BLaER1 treated with 17β-estradiol and CSF1 and Interleukin-3, amounts not matched to agents 10 nM and 100 nM (cell line): ENCODE measurements around the gene TRIM7.
A peak's percentile ranks its signal among the peaks of the same experiment; 100 is the strongest.

Experiments
- H3K27ac ChIP-seq, 11 experiments: shearing (Covaris generic); formaldehyde crosslinking; 2 replicates each; pipeline ENCODE4 v1.8.1; 2022
- H3K27me3 ChIP-seq, 11 experiments: shearing (Covaris generic); formaldehyde crosslinking; 2 replicates each; pipeline ENCODE4 v1.8.1; 2022
- H3K36me3 ChIP-seq, 11 experiments: shearing (Covaris generic); formaldehyde crosslinking; 2 replicates each; pipeline ENCODE4 v1.8.1; 2022
- H3K4me1 ChIP-seq, 10 experiments: shearing (Covaris generic); formaldehyde crosslinking; 2 replicates each; pipeline ENCODE4 v1.8.1; 2022
- H3K4me2 ChIP-seq, 11 experiments: shearing (Covaris generic); formaldehyde crosslinking; 2 replicates each; pipeline ENCODE4 v1.8.1; 2022
- H3K4me3 ChIP-seq, 10 experiments: shearing (Covaris generic); formaldehyde crosslinking; 2 replicates each; pipeline ENCODE4 v1.8.1; 2022
- H3K9ac ChIP-seq, 11 experiments: shearing (Covaris generic); formaldehyde crosslinking; 2 replicates each; pipeline ENCODE4 v1.8.1; 2022
- H3K9me3 ChIP-seq, 11 experiments: shearing (Covaris generic); formaldehyde crosslinking; replicated peaks in 1 of 11; 2 replicates each; pipeline ENCODE4 v1.8.1; 2022
- H4K20me1 ChIP-seq, 11 experiments: shearing (Covaris generic); formaldehyde crosslinking; 2 replicates each; pipeline ENCODE4 v1.8.1; 2022
- Cebpa-rat ChIP-seq, 11 experiments: shearing (Covaris generic); IDR thresholded peaks; 2 replicates each; pipeline ENCODE4 v1.8.1; 2022

Gene TRIM7

GRCh38 chr5:181204826-181205760 is at the start of gene TRIM7:
Gene TRIM7, minus strand, starts transcription at chr5:181205196. Its CDS starts 86 bp downstream, at chr5:181205110.
- Histone ChIP-seq H3K9ac (peak within 1 kb of the TSS; percentile 54 to 81 (median 73)), H4K20me1 (peaks cover 0 to 30% (median 17%) of the 10 kb centered on the region in 11 experiments; a peak in 15 of 22 replicates), H3K4me1 (peaks cover 21 to 51% (median 38%) of the 10 kb centered on the region in 10 experiments), H3K4me2 (peak within 1 kb of the TSS; percentile 95 to 100 (median 99)), H3K27me3 (peaks cover 40 to 80% (median 69%) of the 10 kb centered on the region in 11 experiments), H3K4me3 (peak within 1 kb of the TSS; percentile 61 to 75 (median 71)), H3K36me3 (no peaks in the 10 kb centered on the region), H3K9me3 (no peaks in the 10 kb centered on the region), H3K27ac (no peak within 1 kb of the TSS)
- TF ChIP-seq Cebpa-rat (IDR thresholded peaks at IDR 0.05), result no peak

DNA sequence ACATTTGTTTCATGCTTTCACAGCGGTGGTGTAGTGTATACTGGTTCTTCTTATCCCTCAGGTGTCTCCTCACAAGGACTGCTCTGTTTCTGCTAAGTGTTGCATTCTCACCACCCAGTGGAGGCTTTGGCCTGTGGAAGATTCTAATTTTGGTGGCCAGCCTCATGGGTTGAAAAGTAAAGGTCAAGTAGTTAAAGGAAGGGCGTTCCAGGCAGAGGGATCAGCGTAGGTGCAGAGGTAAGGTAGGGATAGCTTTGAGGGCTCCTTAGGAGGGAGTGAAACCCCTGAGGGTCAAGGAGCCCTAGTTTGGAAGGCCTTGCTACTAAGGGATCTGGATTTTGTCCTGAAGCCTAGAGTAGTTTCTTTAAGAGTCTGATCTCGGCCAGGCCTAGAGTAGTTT is 43.3 kb upstream of the TRIM7 start:
- Histone ChIP-seq H3K27me3 (no peaks in the 10 kb centered on the region), H3K36me3 (peaks cover 16 to 42% (median 34%) of the 10 kb centered on the region in 11 experiments; a peak in 21 of 22 replicates), H4K20me1 (peaks cover 35 to 65% (median 58%) of the 10 kb centered on the region in 11 experiments; a peak in 21 of 22 replicates), H3K4me1 (peaks cover 70 to 78% (median 75%) of the 10 kb centered on the region in 10 experiments), H3K9me3 (no peaks in the 10 kb centered on the region), H3K27ac (peak overlapping the region; percentile 36 to 99 (median 96); a peak in 20 of 22 replicates), H3K9ac (peak overlapping the region; percentile 90 to 99 (median 97)), H3K4me3 (peak overlapping the region; percentile 72 to 98 (median 88)), H3K4me2 (peak overlapping the region; percentile 93 to 100 (median 99))
- TF ChIP-seq Cebpa-rat (IDR thresholded peaks at IDR 0.05), result no peak

DNA sequence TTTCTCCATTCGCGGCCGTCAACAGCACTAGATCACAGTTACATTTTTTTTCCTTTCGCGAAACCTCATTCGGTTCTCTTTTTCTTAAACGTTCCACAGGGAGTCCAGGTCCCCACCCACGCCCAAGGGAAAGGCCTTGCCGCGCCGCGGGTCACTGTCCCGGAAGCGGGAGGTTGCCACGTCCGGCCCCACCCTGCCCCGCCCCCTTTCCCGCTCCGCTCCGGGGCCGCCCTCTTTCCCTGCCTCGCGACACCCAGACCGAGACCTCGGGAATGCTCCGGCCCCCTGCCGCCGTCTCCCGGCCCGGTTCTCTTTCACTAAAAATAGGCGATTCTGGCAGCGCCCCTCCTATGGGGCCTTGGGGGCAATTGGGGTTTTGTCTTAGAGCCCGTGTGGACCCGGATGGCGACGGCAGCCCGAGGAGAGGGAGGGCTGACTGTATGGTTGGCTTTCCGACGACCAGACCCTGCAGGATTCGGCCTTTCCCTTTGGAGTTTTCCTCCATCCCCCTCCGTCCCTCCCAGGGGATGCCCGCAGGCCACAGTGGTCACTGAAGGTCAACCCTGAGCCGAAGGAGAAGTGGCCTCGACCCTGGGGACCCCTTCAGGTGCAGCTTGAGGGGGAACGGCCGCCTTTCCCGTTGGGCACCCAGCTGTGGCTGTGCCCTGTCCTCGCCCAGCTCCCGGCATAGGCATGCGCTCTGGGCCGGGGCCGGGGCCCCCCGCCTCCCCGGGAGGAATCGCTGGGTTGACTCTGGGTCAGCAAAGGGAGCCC is 41.5 kb upstream of the TRIM7 start:
- H3K27ac ChIP-seq, result peak overlapping the region; percentile 91 to 99 (median 96)
- H3K4me2 ChIP-seq, result peak overlapping the region; percentile 94 to 100 (median 99)
- no peaks in the 10 kb centered on the region for H3K9me3 ChIP-seq
- no peaks in the 10 kb centered on the region for H3K27me3 ChIP-seq
- peak overlapping the region; percentile 72 to 98 (median 88) for H3K4me3 ChIP-seq
- no peak for TF ChIP-seq Cebpa-rat (IDR thresholded peaks at IDR 0.05)
- H4K20me1 ChIP-seq, result peaks cover 40 to 65% (median 58%) of the 10 kb centered on the region in 11 experiments
- H3K4me1 ChIP-seq, result peaks cover 63 to 74% (median 70%) of the 10 kb centered on the region in 10 experiments
- H3K9ac ChIP-seq, result peak overlapping the region; percentile 90 to 99 (median 97)
- H3K36me3 ChIP-seq, result peaks cover 22 to 42% (median 34%) of the 10 kb centered on the region in 11 experiments

DNA sequence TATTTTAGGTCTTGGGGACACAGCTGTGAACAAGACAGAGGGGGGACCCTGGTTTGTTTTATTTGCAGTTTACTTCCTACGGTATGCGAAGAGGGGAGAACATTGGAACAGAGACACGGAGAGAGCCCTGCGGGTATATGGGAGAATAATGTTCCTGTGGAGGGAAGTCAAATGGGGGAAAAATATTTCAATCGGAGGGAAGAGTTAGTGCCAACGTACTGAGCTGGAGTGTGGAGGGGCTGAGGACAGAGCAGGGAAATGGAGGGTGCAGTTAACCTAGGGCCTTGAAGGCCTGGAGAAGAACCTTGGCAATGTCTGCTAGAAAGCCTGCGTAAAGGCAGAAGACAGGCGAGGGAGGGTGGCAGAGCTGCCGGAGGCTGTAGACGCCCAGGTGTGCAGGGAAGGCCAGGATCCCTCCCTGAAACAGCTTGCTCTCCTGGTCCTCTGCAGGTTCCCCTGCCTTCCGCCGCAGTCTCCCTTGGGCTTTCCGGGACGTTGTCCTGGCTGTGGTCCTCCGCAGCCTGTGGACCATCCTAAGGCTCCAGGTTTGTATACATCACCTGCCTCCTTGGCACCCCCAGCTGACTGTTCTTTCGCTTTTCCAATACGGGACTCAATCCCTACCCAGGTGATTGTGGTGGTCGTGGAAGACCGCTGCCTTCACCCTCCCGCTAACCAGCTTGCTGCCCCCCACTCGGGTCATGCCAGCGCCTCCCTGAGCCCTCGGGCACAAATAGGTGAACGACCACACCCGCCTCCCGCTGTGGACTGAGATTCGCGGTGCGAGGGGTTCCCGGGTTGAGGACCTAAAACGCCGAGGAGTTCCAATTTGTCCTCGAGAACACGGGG is 40.7 kb upstream of the TRIM7 start:
- H4K20me1 ChIP-seq, result peaks cover 40 to 65% (median 58%) of the 10 kb centered on the region in 11 experiments
- TF ChIP-seq Cebpa-rat (IDR thresholded peaks at IDR 0.05), result no peak
- H3K27me3 ChIP-seq, result no peaks in the 10 kb centered on the region
- peak overlapping the region; percentile 91 to 99 (median 96) for H3K27ac ChIP-seq
- H3K4me2 ChIP-seq, result peak overlapping the region; percentile 94 to 100 (median 98)
- peaks cover 24 to 42% (median 34%) of the 10 kb centered on the region in 11 experiments for H3K36me3 ChIP-seq
- H3K4me3 ChIP-seq, result peak overlapping the region; percentile 72 to 98 (median 88)
- no peaks in the 10 kb centered on the region for H3K9me3 ChIP-seq
- H3K4me1 ChIP-seq, result peaks cover 63 to 74% (median 70%) of the 10 kb centered on the region in 10 experiments
- peak overlapping the region; percentile 90 to 99 (median 97) for H3K9ac ChIP-seq

- H3K9me3 ChIP-seq, result no peaks in the 10 kb centered on the region
- peak within 1 kb of the TSS; percentile 91 to 99 (median 96) for H3K27ac ChIP-seq
- H3K4me1 ChIP-seq, result peaks cover 61 to 74% (median 69%) of the 10 kb centered on the region in 10 experiments
- H4K20me1 ChIP-seq, result peaks cover 52 to 65% (median 58%) of the 10 kb centered on the region in 11 experiments
- H3K27me3 ChIP-seq, result no peaks in the 10 kb centered on the region
- peak within 1 kb of the TSS; percentile 72 to 98 (median 90) for H3K4me3 ChIP-seq
- H3K9ac ChIP-seq, result peak within 1 kb of the TSS; percentile 90 to 99 (median 97)
- H3K36me3 ChIP-seq, result peaks cover 41 to 46% (median 45%) of the 10 kb centered on the region in 11 experiments
- H3K4me2 ChIP-seq, result peak within 1 kb of the TSS; percentile 94 to 100 (median 99)
- no peak for TF ChIP-seq Cebpa-rat (IDR thresholded peaks at IDR 0.05)
These were observed 38.8 kb upstream of the TRIM7 start, which contains the start of gene RACK1 for GRCh38 chr5:181243564-181244343. Gene RACK1, minus strand, starts transcription at chr5:181243906. Its CDS starts 106 bp downstream, at chr5:181243800.

DNA sequence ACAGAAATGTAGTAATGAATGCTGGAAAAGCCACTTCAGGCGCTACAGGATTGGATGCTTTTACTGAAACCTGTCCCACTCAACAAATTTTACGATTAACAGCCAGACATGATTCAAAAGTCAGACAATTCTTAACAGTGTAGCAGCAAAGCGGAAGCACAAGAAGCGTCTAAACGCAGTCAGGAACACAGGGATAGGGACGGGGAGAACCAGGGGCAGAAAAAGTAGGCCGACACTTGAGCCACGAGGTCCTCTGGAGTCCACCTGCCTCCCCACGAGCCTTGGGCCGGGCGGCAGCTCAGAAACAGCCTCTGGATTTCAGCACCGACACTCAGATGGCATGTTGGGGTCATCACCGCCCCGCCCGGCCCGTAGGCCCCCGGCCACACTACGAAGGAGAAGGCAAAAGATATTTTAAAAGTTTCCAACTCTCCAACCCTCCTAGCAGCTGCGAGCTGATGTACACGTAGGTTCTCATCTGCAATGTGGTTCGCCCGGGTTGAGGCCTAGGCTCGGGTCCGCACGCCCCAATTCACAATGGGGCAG is 38.1 kb upstream of the TRIM7 start:
- no peaks in the 10 kb centered on the region for H3K9me3 ChIP-seq
- peaks cover 47 to 52% (median 51%) of the 10 kb centered on the region in 11 experiments for H3K36me3 ChIP-seq
- H3K4me1 ChIP-seq, result peaks cover 58 to 70% (median 66%) of the 10 kb centered on the region in 10 experiments
- H3K4me2 ChIP-seq, result peak overlapping the region; percentile 94 to 100 (median 98)
- peak overlapping the region; percentile 72 to 98 (median 90) for H3K4me3 ChIP-seq
- H4K20me1 ChIP-seq, result peaks cover 55 to 65% (median 58%) of the 10 kb centered on the region in 11 experiments
- peak overlapping the region; percentile 90 to 99 (median 97) for H3K9ac ChIP-seq
- no peak for TF ChIP-seq Cebpa-rat (IDR thresholded peaks at IDR 0.05)
- peak overlapping the region; percentile 91 to 99 (median 96) for H3K27ac ChIP-seq
- no peaks in the 10 kb centered on the region for H3K27me3 ChIP-seq

GRCh38 chr5:181242031-181242451 is 37.0 kb upstream of the TRIM7 start:
- Histone ChIP-seq H4K20me1 (peaks cover 60 to 68% (median 63%) of the 10 kb centered on the region in 11 experiments), H3K4me2 (peak overlapping the region; percentile 94 to 100 (median 98)), H3K27me3 (no peaks in the 10 kb centered on the region), H3K9ac (peak overlapping the region; percentile 90 to 99 (median 97)), H3K36me3 (peaks cover 58 to 63% (median 62%) of the 10 kb centered on the region in 11 experiments), H3K27ac (peak overlapping the region; percentile 17 to 99 (median 96); a peak in 21 of 22 replicates), H3K4me3 (peak overlapping the region; percentile 72 to 98 (median 90)), H3K4me1 (peaks cover 52 to 70% (median 62%) of the 10 kb centered on the region in 10 experiments), H3K9me3 (no peaks in the 10 kb centered on the region)
- TF ChIP-seq Cebpa-rat (IDR thresholded peaks at IDR 0.05), result no peak
